RWPE2 (cell line): Measurements from ENCODE around the gene GP1BA.
"Not testable (repeated sequence)": the region's sequence is repeated elsewhere in the genome, so short reads cannot be mapped to it uniquely, and the experiment has no call there.

Experiments
- ATAC-seq: fragments of 200-7000 bp; cut with Tn5 transposase; 3 replicates; pipeline ENCODE4 v1.9.1; 2021; ENCODE audit warnings: low read depth
- DNase-seq: peaks from one replicate; pipeline ENCODE4 v3.0.0-alpha.2; 2020; ENCODE audit warnings: low spot score
- H3K27ac ChIP-seq: fragments of 450-650 bp; 2 replicates; pipeline ENCODE4 v1.5.1; 2017; ENCODE audit warnings: mild to moderate bottlenecking; ENCODE audit not compliant: poor library complexity, severe bottlenecking
- H3K27me3 ChIP-seq: fragments of 250-450 bp; sonication (Bioruptor Pico); 2 replicates; pipeline ENCODE4 v1.5.1; 2021; ENCODE audit warnings: mild to moderate bottlenecking, moderate library complexity; ENCODE audit not compliant: insufficient read depth, poor library complexity, severe bottlenecking
- H3K36me3 ChIP-seq: fragments of 250-450 bp; sonication (Bioruptor Pico); 2 replicates; pipeline ENCODE4 v1.5.1; 2020; ENCODE audit warnings: low read depth, mild to moderate bottlenecking, moderate library complexity
- H3K4me1 ChIP-seq: fragments of 250-450 bp; sonication (Bioruptor Pico); 2 replicates; pipeline ENCODE4 v1.5.1; 2021; ENCODE audit warnings: mild to moderate bottlenecking, moderate library complexity; ENCODE audit not compliant: insufficient read depth, poor library complexity, severe bottlenecking
- H3K4me3 ChIP-seq: fragments of 250-450 bp; sonication (Bioruptor Pico); 2 replicates; pipeline ENCODE4 v1.5.1; 2021; ENCODE audit warnings: mild to moderate bottlenecking, moderate library complexity; ENCODE audit not compliant: severe bottlenecking
- H3K9me3 ChIP-seq: fragments of 250-450 bp; sonication (Bioruptor Pico); 2 replicates; pipeline ENCODE4 v1.5.1; 2021; ENCODE audit warnings: mild to moderate bottlenecking, moderate library complexity; ENCODE audit not compliant: severe bottlenecking
- TF ChIP-seq, protein P1 (sequence below): fragments of 450-650 bp; IDR thresholded peaks from one replicate; pipeline ENCODE4 v1.5.1; 2017; ENCODE audit warnings: mild to moderate bottlenecking, moderate library complexity; ENCODE audit not compliant: poor library complexity, severe bottlenecking

Gene GP1BA

DNA sequence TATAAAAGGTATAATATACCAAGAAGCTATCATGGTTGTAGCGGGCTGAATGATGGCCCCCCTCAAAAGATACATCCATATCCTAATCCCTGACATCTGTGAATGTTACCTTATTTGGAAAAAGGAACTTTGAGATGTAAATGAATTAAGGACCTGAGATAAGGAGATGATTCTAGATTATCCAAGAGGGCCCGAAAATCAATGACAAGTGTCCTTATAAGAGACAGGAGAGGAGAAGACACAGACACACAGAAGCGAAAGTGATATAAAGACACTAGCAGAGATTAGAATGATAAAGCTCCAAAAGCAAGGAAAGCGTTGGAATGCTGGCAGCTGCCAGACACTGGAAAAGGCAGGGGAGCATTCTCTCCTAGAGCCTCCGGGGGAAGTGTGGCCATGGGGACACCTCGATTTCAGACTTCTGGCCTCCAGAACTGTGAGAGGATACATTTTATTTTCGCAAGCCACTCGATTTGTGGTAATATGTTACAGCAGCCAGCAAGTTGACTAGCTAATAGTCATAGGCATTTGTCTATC lies 12.5 kb upstream of the GP1BA start:
- ATAC-seq: no peak
- DNase-seq: no peak
- TF ChIP-seq, protein P1, sequence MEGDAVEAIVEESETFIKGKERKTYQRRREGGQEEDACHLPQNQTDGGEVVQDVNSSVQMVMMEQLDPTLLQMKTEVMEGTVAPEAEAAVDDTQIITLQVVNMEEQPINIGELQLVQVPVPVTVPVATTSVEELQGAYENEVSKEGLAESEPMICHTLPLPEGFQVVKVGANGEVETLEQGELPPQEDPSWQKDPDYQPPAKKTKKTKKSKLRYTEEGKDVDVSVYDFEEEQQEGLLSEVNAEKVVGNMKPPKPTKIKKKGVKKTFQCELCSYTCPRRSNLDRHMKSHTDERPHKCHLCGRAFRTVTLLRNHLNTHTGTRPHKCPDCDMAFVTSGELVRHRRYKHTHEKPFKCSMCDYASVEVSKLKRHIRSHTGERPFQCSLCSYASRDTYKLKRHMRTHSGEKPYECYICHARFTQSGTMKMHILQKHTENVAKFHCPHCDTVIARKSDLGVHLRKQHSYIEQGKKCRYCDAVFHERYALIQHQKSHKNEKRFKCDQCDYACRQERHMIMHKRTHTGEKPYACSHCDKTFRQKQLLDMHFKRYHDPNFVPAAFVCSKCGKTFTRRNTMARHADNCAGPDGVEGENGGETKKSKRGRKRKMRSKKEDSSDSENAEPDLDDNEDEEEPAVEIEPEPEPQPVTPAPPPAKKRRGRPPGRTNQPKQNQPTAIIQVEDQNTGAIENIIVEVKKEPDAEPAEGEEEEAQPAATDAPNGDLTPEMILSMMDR: no peak
- no peak overlapping the region for H3K4me3 ChIP-seq
- H3K4me1 ChIP-seq: no peaks in the 10 kb centered on the region
- H3K36me3 ChIP-seq: no peaks in the 10 kb centered on the region
- H3K9me3 ChIP-seq: no peaks in the 10 kb centered on the region
- H3K27me3 ChIP-seq: no peaks in the 10 kb centered on the region
- H3K27ac ChIP-seq: no peak overlapping the region

DNA sequence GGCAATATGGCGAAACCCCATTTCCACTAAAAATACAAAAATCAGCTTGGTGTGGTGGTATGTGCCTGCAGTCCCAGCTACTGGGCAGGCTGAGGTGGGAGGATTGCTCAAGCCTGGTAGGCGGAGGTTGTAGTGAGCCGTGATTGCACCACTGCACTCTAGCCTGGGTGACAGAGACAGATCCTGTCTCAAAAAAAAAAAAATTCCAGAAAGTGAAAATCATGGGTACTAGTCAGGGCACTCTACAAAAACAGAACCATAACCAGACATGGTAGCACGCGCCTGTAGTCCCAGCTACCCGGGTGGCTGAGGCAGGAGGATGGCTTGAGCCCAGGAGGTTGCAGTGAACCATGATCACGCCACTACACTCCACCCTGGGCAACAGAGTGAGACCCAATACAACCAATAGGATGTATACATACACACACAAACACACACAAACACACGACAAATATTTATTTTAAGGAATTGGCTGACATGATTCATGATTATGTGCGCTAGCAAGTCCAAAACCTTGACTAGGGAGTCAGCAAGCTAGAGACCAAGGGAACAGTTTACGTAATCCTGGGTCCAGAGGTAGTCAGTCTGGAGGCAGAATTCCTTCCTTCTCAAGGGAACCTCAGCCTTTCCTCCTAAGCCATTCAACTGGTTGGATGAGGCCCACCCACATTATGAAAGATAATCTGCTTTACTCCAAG lies 11.6 kb upstream of the GP1BA start:
- H3K27ac ChIP-seq: no peak overlapping the region
- H3K4me1 ChIP-seq: no peaks in the 10 kb centered on the region
- ATAC-seq: peak; percentile 50; the same call in 1 of the 3 replicates
- H3K9me3 ChIP-seq: no peaks in the 10 kb centered on the region
- H3K36me3 ChIP-seq: no peaks in the 10 kb centered on the region
- DNase-seq: no peak
- H3K4me3 ChIP-seq: no peak overlapping the region
- TF ChIP-seq, protein P1: no peak
- no peaks in the 10 kb centered on the region for H3K27me3 ChIP-seq

DNA sequence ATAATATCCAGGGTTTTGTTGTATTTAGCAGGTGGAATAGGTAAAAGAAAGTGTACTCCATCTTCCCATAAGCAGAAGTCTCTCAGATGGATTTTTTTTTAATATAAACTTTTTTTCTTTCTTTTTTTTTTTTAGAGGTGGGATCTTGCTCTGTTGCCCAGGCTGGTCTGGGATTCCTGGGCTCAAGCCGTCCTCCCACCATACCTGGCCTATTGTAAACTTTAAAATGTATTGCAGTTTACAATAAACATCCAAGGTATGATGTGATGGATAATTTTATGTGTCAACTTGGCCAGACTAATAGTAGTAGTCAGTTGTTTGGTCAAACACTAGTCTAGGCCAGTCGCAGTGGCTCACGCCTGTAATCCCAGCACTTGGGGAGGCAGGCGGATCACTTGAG lies 10.8 kb upstream of the GP1BA start:
- Histone ChIP-seq H3K27me3 (no peaks in the 10 kb centered on the region), H3K36me3 (no peaks in the 10 kb centered on the region), H3K27ac (no peak overlapping the region), H3K9me3 (no peaks in the 10 kb centered on the region), H3K4me1 (no peaks in the 10 kb centered on the region), H3K4me3 (no peak overlapping the region)
- no peak for DNase-seq
- no peak for ATAC-seq
- TF ChIP-seq, protein P1: no peak

DNA sequence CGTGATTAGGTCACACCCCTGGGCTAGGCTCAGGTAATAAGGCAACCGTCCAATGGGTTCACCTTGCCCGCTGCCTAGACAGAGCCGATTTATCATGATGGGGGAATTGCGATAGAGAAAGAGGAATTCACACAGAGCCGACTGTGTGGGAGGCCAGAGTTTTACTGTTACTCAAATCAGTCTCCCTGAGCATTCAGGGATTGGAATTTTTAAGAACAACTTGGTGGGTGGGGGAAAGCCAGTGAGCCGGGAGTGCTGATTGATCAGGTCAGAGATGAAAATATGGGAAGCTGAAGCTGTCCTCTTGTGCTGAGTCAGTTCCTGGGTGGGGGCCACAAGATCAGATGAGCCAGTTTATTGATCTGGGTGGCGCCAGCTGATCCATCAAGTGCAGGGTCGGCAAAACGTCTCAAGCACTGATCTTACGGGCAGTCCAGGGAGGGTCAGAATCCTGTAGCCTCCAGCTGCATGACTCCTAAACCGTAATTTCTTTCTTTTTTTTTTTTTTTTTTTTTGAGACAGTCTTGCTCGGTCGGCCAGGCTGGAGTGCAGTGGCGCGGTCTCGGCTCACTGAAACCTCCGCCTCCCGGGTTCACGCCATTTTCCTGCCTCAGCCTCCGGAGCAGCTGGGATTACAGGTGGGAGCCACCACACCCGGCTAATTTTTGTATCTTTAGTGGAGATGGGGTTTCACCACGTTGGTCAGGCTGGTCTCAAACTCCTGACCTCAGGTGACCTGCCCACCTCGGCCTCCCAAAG lies 5.3 kb upstream of the GP1BA start:
- not testable (repeated sequence) for H3K27ac ChIP-seq, DNase-seq, H3K36me3 ChIP-seq, H3K9me3 ChIP-seq, ATAC-seq, H3K4me3 ChIP-seq, H3K27me3 ChIP-seq, H3K4me1 ChIP-seq

DNA sequence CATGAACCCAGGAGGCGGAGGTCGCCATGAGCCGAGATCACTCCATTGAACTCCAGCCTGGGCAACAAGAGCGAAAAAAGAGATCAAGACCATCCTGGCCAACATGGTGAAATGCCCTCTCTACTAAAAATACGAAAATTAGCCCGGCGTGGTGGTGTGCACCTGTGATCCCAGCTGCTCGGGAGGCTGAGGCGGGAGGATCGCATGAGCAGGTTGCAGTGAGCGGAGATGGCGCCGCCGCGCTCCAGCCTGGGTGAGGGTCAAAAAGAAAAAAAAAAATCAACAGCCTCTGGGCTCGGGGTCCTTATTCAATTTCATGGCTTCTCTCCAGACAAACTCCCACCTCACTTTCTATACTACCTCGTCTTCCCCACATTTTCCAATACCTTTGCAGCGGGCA lies 3.2 kb upstream of the GP1BA start:
- TF ChIP-seq, protein P1: no peak
- DNase-seq: no peak
- H3K4me1 ChIP-seq: no peaks in the 10 kb centered on the region

More for the DNA sequence above, 3.2 kb upstream of the GP1BA start:
- ATAC-seq: no peak
- Histone ChIP-seq H3K9me3 (no peaks in the 10 kb centered on the region), H3K27me3 (no peaks in the 10 kb centered on the region), H3K36me3 (no peaks in the 10 kb centered on the region), H3K4me3 (no peak overlapping the region), H3K27ac (no peak overlapping the region)
